ENCODE data around the gene SLC35F1.

GRCh38 chr6:118101831-118102345 lies 194.8 kb downstream of the SLC35F1 start:
- no peak for TF ChIP-seq NR1H2 (CRISPR knock-in tag; IDR thresholded peaks at IDR 0.05)
- TF ChIP-seq IRF1 (CRISPR knock-in tag; IDR thresholded peaks at IDR 0.05; ENCODE audit: borderline replicate concordance): no peak
- no peak for TF ChIP-seq E2F4 (CRISPR knock-in tag; IDR thresholded peaks at IDR 0.05; ENCODE audit: low read depth)
- no peak for TF ChIP-seq ZBTB5 (IDR thresholded peaks at IDR 0.05)
- no peak for TF ChIP-seq CREB1 (IDR thresholded peaks at IDR 0.05)
- no peak for TF ChIP-seq CREB1 (CRISPR knock-in tag; IDR thresholded peaks at IDR 0.05)
- TF ChIP-seq NFYB (IDR thresholded peaks at IDR 0.05; ENCODE audit: extremely low read depth, insufficient read length): no peak
- no peak for TF ChIP-seq ZEB2 (IDR thresholded peaks at IDR 0.05)
- no peak for TF ChIP-seq NFRKB (IDR thresholded peaks at IDR 0.05; ENCODE audit: low read depth)
- TF ChIP-seq EGR1 (conservative IDR thresholded peaks at IDR 0.05): no peak
